Activated CD4-positive, alpha-beta T cell treated with anti-CD3 and anti-CD28 coated beads, Interleukin-2, amount 50 U/mL, for 24 hours (primary cell): ENCODE results near the gene TPSAB1.
"Not testable (repeated sequence)": the region's sequence is repeated elsewhere in the genome, so short reads cannot be mapped to it uniquely, and the experiment has no call there.

Source experiments
- DNase-seq, 2 donors: peaks; one replicate each; pipeline ENCODE4 v3.0.0-alpha.2; 2020; ENCODE audit warnings: low read depth in 1 of 2, low spot score in 1 of 2

Gene TPSAB1

DNA sequence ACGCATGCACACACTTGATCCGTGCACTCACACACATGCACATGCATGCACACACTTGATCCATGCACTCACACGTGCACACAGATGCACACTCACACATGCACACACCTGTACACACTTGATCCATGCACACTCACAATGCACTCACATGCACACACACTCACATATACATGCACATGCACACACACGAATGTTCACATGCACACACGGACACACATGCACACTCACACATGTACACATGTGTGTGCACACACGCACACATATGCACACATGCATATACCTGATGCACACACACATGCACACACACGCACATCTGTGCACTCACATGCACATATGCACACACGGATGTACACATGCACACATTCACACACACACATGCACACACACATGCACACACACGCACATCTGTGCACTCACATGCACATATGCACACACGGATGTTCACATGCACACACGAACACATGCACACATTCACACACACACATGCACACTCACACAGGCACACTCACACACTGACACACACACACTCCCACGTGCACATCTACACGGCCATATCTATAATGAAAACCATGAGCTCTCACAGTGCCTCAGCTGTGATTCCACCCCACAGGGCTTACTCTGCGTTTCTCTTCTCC is 7.5 kb downstream of the TPSAB1 start:
- DNase-seq: not testable (repeated sequence)

DNA sequence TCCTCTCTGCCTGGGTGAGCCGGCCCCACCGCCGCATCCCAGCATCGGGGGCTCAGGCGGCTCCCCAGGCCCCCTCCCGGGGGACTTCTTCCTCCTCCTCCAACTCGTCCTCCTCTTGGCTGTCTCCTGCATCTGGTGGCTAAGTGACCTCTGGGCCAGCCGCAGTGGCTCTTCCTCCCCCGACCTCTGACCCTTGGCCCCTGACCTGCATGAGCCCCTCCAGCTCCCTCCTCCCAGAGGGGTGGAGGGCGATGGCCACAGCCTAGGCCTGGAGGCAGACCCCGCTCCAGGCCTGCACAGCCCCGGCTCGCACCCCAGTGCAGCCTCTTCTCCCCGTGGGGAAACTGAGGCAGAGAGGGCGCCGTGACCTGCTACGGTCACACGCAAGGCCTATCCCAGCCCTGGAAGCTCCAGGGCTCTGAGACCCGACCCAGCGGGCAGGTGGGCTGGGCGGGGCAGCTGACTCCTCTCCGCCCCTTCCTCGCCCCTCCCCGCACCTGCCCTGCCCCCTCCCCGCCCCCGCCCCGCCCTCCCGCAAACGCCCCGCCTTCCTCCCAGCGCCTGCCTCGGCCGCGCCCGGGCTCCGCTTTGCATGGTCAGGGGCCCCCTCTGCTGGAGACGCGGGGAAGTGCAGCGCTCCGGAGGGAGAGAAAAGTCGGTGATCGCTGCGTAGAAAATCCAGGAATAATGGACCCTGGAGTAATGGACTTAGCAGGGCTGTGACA is 8.7 kb downstream of the TPSAB1 start:
- not testable (repeated sequence) for DNase-seq

DNA sequence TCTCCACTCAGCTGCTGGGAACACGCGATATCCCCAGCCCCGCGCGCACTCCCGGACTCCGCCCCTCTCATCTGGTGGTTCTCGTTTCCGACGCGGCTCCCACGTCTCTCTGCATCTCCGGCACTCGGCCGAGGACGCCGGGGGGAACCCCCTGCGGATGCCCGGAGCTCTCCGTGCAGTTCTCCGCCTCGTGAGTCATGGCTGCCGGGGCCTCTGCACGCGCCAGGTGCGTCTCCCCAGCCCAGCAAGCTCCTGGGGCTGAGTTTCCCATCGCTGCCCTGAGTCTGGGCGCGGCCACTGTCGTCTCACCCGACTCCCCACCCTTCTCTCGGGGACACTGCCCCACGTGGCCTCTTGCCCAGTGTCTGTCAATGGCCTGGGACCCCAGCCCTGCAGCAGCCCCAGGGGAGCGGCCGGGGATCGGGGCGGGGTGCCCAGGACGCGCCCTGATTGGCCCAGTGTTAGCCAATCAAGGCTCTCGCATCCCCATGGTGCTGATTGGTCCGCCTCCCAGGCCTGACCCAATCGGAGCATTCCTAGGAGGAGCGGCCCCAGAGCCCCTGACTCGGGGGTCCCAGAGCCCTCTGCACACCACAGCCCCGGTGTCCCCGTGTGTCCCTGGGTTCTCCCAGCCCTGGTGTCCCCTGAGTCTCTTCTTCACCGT is 13.3 kb downstream of the TPSAB1 start:
- not testable (repeated sequence) for DNase-seq

DNA sequence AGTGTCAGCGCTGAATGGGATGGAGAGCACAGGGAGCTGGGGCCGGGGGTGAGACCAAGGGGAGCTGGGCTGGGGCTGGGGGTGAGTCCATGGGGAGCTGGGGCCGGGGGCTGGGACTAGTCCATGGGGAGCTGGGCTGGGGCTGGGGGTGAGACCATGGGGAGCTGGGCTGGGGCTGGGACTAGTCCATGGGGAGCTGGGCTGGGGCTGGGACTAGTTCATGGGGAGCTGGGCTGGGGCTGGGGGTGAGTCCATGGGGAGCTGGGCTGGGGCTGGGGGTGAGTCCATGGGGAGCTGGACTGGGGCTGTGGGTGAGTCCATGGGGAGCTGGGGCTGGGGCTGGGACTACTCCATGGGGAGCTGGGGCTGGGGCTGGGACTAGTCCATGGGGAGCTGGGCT is 14.3 kb downstream of the TPSAB1 start:
- DNase-seq: not testable (repeated sequence)

DNA sequence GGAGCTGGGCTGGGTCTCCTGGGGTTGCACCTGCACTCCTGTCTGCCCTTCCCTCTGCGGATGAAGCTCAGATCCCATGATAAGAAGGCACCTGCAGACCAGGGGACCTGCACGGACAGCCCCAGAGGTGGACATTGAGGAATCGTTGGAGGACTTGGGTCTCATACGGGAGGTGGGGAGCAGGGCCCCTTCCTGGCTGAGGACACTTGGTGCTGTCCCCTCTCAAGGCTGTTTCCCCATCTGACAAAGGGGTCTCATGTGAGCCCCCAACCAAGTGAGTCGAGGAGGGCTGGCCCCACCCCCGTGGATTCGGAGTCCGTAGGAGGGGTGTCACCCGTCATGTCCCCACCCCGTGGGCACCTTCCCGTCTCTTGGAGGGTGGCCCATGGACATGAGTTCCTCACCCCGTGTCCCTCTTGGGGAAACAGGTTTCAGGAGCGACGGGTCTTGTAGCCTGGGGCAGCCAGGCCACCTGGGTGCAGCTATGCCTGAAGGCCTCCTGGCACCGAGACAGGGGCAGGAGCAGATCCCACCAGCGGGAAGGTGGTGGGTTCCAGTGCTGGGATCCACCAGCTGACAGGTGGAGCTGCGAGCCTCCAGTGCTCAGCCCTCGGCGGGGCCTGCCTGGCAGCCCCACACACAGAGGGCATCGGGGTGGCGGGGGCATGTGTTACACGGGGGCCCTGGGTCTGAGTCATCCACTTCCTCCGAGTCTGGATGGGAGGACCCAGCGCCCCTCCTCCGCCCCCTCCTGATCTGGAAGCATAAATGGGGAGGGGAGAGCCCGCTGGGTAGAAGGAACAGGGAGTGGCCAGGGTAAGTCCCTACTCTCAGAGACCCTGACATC is 15.0 kb downstream of the TPSAB1 start, which contains the start of gene TPSD1:
Gene TPSD1 (plus strand): TSS at position 794 of the 847 bp plus-strand sequence. CDS start 212 bp downstream, outside the sequence.
- DNase-seq: not testable (repeated sequence)

DNA sequence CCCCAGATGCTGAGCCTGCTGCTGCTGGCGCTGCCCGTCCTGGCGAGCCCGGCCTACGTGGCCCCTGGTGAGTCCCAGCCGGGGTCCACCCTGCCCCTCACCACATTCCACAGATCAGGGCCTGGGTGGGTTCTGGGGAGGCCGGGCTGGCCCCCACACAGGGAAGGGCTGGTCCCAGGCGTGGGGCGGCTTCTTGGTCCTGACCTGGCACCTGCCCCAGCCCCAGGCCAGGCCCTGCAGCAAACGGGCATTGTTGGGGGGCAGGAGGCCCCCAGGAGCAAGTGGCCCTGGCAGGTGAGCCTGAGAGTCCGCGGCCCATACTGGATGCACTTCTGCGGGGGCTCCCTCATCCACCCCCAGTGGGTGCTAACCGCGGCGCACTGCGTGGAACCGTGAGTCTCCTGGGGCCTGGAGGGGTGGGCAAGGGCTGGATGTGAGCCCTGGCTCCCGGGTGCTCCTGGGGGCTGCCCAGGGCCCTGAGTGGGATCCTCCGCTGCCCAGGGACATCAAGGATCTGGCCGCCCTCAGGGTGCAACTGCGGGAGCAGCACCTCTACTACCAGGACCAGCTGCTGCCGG is 15.9 kb downstream of the TPSAB1 start:
- DNase-seq: not testable (repeated sequence)

DNA sequence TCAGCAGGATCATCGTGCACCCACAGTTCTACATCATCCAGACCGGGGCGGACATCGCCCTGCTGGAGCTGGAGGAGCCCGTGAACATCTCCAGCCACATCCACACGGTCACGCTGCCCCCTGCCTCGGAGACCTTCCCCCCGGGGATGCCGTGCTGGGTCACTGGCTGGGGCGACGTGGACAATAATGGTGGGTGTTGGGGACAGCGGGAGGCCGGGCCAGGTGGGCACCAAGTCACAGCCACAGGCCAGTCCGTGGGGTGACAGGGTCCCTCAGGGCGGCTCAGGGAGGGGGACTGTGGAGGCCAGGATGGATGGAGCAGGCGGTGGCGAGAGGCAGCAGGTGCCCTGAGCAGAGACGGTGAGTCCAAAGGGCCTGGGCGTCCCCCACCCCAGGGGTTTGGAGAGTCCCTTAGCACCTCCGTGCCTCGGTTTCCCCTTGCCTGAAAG is 16.4 kb downstream of the TPSAB1 start:
- no peak for DNase-seq

DNA sequence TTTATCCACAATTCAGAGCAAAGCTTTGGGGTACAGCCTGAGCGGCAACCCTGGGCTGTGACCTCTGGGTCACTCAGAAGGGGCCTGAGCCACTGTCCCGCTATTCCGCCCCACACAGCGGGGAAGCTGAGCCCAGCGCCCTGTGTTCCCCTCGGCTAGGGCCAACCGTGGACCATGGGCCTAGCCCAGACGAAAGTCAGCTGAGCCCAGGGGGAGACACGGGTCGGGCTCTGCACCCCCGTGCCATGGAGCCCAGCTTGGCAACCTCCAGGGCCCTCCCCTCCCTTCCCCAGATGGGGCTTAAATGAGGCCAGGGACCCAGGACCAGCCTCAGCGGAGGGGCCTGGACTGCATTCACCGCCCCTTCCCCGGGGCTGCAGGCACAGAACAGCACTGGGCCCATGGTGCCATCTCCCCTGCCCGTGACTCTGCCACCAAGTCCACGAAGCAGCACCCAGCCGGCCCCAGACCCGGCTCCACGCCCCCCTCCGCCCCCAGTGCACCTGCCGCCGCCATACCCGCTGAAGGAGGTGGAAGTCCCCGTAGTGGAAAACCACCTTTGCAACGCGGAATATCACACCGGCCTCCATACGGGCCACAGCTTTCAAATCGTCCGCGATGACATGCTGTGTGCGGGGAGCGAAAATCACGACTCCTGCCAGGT is 17.2 kb downstream of the TPSAB1 start:
- no peak for DNase-seq

DNA sequence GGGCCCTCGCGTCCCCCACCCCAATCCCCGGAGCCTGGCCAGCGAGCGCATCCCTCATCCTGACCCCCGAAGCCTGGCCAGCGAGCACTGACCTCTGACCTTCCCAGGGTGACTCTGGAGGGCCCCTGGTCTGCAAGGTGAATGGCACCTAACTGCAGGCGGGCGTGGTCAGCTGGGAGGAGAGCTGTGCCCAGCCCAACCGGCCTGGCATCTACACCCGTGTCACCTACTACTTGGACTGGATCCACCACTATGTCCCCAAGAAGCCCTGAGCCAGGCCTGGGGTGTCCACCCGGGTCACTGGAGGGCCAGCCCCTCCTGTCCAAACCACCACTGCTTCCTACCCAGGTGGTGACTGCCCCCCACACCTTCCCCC is 17.7 kb downstream of the TPSAB1 start:
- no peak for DNase-seq

DNA sequence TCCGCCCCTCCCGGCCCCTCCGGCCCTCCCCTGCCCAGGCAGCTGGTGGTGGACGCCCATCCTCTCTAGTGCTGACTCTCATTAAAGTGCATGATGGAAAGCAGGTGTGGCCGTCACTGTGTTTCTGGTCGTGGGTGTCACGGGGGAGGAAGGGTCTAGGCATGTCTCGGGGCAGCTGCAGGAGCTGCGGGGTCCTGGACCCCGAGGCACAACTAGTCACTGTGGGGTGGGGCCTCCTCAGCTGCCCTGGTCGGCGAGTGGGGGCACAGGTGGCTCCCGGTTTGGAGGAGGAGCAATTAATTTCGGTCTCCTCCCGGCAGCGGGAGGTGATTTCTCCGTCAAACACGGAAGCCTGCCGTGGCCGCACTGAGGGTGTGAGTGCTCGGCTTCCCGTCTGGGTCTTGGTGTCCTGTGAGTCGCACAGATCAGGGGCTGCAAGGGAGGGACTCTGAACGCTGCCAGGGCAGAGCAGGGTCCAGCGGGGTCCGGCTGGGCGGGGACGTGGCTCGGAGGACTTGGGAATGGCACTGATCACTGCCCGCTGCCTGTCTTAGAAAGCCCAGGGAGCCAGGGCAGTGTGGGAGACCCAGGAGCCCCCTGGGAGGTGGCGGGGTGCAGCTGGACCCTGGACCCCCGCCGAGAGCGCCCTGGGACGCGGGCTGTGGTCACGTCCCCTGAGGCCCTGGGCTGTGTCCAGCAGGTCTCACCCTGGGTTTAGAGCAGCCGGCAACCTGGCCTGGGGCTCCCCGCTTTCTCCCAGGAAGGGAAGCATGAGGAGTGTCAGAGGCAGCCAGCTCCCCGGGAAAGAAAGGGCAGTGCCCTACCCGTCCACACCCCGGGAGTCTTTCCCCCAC is 18.6 kb downstream of the TPSAB1 start:
- no peak for DNase-seq

DNA sequence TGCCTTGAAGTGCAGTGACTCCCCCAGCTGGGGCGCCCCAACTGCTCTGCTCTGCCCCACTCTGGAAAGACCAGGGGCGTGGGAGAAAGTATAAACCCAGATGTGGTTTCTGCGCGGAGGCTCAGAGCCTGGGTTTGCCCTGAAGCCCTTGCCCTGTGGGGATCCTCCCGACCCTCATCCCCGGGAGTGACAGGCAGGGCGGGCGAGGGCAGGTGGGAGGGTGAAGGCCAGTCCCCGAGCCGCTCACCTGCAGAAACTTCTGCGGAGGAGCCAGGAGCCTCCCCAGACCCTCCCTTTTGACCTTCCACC is 19.2 kb downstream of the TPSAB1 start:
- no peak for DNase-seq

DNA sequence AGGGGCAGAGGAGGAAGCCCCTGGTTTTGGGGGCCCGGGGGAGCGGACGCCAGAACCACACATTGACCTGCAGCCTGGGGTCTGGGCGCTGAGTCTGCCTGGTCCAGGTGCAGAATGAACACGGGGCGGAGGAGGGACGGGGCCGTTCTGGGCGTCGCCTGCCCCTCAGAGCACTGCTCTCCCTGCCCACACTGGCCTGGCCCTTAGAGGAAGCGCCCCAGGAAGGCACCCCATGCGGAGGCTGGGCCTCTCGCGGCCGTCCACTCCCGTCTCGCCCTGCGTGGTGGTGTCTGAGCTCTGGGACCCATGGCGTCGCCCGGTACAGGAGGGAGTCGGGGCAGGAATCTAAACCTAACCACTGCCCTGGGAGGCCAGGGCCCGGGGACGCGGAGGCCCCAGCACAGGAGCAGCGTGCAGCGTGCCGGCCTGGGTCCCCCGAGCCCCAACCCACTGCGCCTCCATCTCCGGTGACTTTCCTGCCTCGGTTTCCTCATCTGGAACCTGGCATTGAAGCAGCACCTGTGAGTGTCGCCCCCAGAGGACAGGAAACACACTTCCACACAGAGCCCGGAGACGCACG is 19.7 kb downstream of the TPSAB1 start:
- no peak for DNase-seq

DNA sequence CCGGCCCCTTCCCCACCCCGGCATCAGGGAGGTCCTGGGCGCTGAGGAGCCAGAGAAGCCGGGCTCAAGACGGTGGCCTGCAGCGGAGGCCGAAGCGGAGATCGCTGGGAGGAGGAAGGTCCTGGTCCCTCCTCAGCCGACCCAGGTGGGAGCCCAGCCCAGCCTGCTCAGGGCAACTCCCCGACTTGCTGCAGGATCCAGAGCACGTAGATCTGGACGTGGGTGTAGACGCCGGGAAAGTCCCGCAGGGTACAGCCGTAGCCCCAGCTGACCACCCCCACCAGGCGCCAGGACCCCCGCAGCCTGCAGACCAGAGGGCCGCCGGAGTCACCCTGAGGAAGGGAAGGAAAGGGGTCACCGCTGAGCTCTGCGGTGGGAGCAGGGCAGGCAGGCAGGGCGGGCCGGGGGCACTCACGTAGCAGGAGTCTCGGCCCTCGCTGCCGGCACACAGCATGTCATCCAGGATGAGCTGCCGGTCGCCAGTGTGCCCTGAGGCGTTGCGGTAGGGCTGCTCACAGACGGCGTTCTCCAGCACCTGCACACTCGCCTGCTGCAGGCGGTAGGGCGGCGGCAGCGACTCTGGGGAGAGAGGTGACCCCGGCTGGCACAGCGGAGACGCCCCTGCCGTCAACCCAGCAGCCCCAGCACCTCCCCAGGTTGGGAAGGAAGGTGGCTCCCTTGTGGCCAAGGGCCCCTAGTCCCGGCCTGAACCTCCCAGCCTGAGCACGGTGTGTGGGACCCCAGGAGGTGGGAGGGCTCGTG is 20.8 kb downstream of the TPSAB1 start:
- no peak for DNase-seq

DNA sequence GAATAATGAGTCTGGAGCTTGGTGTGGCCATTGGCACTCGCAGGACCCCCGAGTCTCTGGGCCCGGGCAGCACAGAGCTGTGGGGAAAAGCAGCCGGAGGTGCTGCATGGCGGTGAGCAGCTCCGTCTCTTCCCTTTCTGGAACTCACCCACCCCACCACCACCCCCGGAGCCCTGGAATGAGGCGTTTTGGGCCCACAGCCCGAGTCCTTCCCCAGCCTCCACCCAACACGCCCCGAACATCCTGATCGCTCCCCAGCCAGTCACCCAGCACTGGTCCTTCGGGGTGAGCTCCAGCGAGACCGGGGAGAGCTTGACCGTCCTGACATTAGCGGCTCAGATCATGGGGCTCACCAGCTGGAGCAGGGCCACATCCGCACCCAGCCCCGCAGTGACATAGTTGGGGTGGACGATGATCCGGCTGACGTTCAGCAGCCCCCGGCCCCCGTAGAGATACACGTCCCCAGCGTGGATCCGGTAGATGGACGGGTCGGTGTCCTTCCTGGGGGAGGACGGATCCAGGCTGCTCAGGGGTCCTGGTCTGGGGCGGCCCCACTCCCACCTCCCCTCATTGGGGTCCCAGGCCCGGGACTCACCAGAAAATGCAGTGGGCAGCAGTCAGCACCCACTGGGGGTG is 21.8 kb downstream of the TPSAB1 start:
- no peak for DNase-seq

DNA sequence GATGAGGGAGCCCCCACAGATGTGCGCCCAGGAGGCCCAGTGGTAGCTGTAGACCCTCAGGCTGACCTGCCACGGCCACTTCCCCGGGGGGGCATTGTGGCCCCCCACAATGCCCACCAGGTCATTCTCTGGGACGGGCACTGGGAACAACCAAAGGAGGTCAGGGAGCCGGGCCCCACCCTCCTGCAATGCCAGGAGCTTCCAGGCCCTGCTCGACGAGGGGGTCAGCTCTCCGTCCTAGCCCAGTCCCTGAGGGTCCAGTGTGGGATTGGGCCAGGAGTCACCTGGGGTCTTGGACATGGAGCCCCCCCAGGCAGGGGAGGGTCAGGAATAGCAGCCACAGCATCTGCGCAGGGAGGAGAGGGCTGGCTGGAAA is 22.3 kb downstream of the TPSAB1 start:
- no peak for DNase-seq

DNA sequence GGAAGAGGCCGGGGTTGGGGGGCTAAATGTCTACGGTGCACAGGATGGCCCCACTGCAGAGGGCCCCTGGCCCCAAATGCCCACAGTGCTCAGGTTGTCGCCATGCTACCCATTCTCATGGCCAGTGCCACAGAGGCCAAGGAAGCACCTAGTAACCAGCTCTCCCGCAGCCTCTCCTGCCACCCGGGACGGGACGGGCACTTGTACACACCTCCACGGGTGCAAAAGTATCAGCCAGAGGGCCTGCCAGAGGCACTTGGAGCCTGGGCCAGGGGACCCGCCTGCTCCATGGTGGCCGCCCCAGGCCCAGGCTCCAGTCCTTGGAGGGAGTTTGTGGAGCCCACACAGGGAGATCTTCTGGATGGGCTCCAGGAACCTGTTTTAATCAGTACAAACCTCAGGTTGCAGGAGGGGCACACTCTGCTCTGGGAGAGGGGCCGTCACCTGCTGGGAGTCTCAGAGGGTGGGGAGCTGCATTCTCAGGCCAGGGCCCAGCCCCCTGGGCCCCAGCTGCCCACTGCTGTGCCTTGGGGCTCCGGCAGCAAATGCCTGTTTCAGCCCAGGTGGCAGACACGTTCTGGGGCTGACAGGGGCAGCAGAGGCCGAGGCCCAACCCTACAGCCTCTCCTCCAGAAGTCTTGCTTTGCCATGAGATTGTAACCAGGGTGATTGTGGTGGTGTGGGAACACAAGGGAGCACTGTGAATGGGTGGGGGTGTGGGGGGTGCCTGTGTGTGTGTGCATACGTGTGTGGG is 23.3 kb downstream of the TPSAB1 start:
- no peak for DNase-seq

DNA sequence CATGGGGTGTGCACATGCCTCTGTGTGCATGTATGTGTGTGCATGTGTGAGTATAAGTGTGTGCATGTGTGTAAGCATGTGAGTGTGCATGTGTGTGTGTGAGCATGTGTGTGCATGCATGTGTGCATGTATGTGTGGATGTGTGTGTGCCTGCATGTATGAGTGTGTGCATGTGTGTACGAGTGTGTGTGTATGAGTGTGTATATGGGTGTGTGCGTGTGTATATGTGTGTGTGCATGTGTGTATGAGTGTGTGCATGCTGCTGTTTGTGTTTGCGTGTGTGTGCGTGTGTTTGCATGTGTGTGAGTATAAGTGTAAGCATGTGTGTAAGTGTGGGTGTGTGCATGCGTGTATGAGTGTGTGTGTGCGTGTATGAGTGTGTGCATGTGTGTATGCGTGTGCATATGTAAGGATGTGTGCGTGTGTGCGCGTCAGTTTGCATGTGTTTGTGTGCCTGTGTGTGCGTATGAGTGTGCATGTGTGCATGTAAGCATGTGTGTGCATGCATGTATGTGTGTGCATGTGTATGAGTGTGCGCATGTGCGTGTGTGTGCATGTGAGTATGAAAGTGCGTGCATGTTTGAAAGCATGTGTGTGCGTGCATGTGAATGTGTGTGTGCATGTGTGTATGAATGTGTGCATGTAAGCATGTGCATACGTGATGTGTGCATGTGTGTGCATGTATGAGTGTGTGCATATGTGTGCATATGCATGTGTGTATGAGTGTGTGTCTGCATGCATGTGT is 24.0 kb downstream of the TPSAB1 start:
- no peak for DNase-seq
